ENCODE results near the gene SYT3. TPM values are rescaled to one million over a fixed set of nuclear protein-coding genes. Genes with fewer than 3 reads are reported as not detected.

SYT3 gene, protein sequence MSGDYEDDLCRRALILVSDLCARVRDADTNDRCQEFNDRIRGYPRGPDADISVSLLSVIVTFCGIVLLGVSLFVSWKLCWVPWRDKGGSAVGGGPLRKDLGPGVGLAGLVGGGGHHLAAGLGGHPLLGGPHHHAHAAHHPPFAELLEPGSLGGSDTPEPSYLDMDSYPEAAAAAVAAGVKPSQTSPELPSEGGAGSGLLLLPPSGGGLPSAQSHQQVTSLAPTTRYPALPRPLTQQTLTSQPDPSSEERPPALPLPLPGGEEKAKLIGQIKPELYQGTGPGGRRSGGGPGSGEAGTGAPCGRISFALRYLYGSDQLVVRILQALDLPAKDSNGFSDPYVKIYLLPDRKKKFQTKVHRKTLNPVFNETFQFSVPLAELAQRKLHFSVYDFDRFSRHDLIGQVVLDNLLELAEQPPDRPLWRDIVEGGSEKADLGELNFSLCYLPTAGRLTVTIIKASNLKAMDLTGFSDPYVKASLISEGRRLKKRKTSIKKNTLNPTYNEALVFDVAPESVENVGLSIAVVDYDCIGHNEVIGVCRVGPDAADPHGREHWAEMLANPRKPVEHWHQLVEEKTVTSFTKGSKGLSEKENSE
- not detected in 2 replicates for total RNA-seq (2016; rRNA removed; fragmentation: Illumina TruSeq; extraction: Trizol)
- total RNA-seq (2016; cell fraction: cytosol; rRNA removed; fragmentation: Illumina TruSeq; extraction: Trizol; ENCODE audit: low read depth): not detected in 2 replicates
- total RNA-seq (2016; cell fraction: insoluble cytoplasmic fraction; rRNA removed; fragmentation: Illumina TruSeq; extraction: Trizol): not detected in 2 replicates
- not detected in 2 replicates for total RNA-seq (2016; cell fraction: membrane; rRNA removed; fragmentation: Illumina TruSeq; extraction: Trizol)
- total RNA-seq (2016; cell fraction: nucleus; rRNA removed; fragmentation: Illumina TruSeq; extraction: Trizol): not detected in 2 replicates
- not detected in 2 replicates for polyA plus RNA-seq (2011; rRNA removed)
- not detected in 2 replicates for polyA plus RNA-seq (2011; cell fraction: cytosol; rRNA removed)
- polyA plus RNA-seq (2011; cell fraction: nucleus; rRNA removed): not detected in 2 replicates
- not detected in 2 replicates for polyA plus RNA-seq (2012)
- polyA plus RNA-seq (2016; cell fraction: cytosol; fragmentation: Illumina TruSeq; extraction: Trizol; ENCODE audit: low read depth): not detected in 2 replicates
- not detected in 2 replicates for polyA plus RNA-seq (2016; cell fraction: insoluble cytoplasmic fraction; fragmentation: Illumina TruSeq; extraction: Trizol; ENCODE audit: low read depth)
- not detected in 2 replicates for polyA plus RNA-seq (2016; cell fraction: membrane; fragmentation: Illumina TruSeq; extraction: Trizol; ENCODE audit: low read depth)
- polyA plus RNA-seq (2016; cell fraction: nucleus; fragmentation: Illumina TruSeq; extraction: Trizol; ENCODE audit: insufficient read depth, low read depth): not detected in 2 replicates
- polyA minus RNA-seq (2011; rRNA and poly(A)+ RNA removed; ENCODE audit: low replicate concordance): not detected in 2 replicates
- polyA minus RNA-seq (2011; cell fraction: cytosol; rRNA and poly(A)+ RNA removed): not detected in 2 replicates
- polyA minus RNA-seq (2011; cell fraction: nucleus; rRNA and poly(A)+ RNA removed): not detected in 2 replicates
- not detected for Bru-seq, nascent RNA
- not detected for BruChase-seq, experiment 1, labeled RNA remaining after a 6-hour chase
- BruChase-seq, experiment 2, labeled RNA remaining after a 2-hour chase: not detected
- long read RNA-seq, experiment 1: 0 reads
- long read RNA-seq, experiment 2: 0 reads

DNA sequence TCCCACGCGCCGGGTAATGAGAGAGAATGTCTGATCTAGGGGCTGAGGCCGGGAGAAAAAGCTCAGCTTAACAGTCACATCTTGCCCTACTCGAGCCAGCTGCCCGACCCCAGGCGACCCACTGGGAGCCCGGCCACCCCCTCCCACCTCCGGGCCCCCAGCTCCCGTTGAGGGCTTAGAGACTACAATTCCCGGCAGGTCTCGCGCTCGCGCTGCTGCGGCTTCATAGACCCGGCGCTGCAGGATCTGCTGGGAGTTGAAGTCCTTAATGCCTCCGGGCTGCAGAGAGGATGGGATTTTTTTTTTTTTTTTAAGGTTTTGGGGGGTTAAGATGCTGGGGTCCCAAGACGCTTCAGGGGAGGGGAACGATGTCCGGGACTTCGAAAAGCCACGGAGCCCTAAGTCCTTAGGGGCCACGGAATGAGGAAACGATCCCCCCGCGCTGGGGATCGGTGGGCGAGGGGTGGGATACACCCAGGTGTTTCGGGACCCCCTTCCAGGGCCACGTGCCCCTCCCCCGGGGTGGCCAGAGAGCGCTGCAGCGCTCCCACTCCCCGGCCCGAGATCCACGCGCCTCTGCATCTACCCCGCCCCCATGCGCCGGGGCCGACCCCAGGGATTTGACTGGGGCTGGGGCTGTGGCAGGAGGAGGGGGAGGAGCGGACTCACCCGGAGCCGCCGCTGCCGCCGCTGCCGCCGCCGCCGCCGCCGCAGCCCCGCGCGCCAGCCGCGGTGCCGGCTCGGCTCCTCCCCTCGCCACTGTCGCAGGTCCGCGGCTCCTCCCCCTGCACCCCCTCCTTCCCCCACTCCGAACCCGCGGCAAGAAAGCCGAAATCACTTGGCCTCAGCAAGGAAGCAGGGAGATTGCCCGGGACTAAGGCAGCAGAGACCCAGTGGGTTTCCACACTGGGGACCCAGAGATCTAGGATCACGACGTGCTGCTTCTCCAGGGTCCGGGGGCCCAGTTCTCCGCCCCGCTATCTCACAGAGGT is at the start of gene SYT3:
Gene SYT3 (minus strand): TSS at position 761 of the 992 bp plus-strand sequence. CDS start 2,470 bp downstream, outside the sequence.
- FAIRE-seq (no peak), ATAC-seq (no peak), DNase-seq (ENCODE audit: low spot score) (no peak)
- peaks cover 2% of the 10 kb centered on the region for H3K9me3 ChIP-seq (ENCODE audit: low read length)
- in situ Hi-C loops (cut with HindIII; ENCODE audit: extremely low pct_ligation_motif_present, low pct_unique_long_range_greater_than_20kb) (no loop called here), intact Hi-C loops (cut with micrococcal nuclease; ENCODE audit: unreplicated experiment) (no loop called here)
- ChIA-PET CTCF (ENCODE audit: low intra/inter-chr PET ratio, low total read pairs) (no interaction called here), POLR2A (no interaction called here)
- H3K4me1 ChIP-seq (ENCODE audit: insufficient read depth, low read length): no peaks in the 10 kb centered on the region; the same call in 1 of the 2 replicates
- H3K27me3 ChIP-seq (ENCODE audit: control insufficient read depth in 1 of 2, insufficient read depth in 2 of 2, low read length in 2 of 2): peaks cover 7 to 36% of the 10 kb centered on the region in 2 experiments
- BruUV-seq (replicated peaks): no TSS peak
- no peak within 1 kb of the TSS for H3K27ac ChIP-seq (ENCODE audit: extremely low read length, insufficient read depth, low read length)
- H3K4me3 ChIP-seq (replicated peaks in 1 of 3; ENCODE audit: insufficient read depth in 1 of 3, low read depth in 2 of 3, low read length in 3 of 3): no peak within 1 kb of the TSS
- WGBS (ENCODE audit: low lambda C conversion rate): 29% methylated on average over 35 of the region's 76 CpGs
- H3K9ac ChIP-seq (ENCODE audit: insufficient read depth, low read depth, low read length): no peak within 1 kb of the TSS
- no peaks in the 10 kb centered on the region for H3K79me2 ChIP-seq (ENCODE audit: insufficient read depth, low read length)
- no peak within 1 kb of the TSS for H2AFZ ChIP-seq (ENCODE audit: low read length)
- H3K4me2 ChIP-seq (ENCODE audit: low read depth, low read length): no peak within 1 kb of the TSS
- no peaks in the 10 kb centered on the region for H3K36me3 ChIP-seq (replicated peaks in 1 of 2; ENCODE audit: control insufficient read depth in 1 of 2, insufficient read depth in 2 of 2, low read length in 2 of 2)
- H4K20me1 ChIP-seq (ENCODE audit: insufficient read depth, low read length): no peaks in the 10 kb centered on the region
- TF ChIP-seq MAZ (IDR thresholded peaks at IDR 0.05; ENCODE audit: borderline replicate concordance, low read depth, low read length) (no peak), MAZ (CRISPR knock-in tag; IDR thresholded peaks at IDR 0.05; ENCODE audit: low read depth) (no peak), ZFP36 (IDR thresholded peaks at IDR 0.05; ENCODE audit: borderline replicate concordance, low read depth, low read length, partially characterized antibody) (no peak), SP1 (IDR thresholded peaks at IDR 0.05) (no peak), SP1 (CRISPR knock-in tag; IDR thresholded peaks at IDR 0.05) (no peak), HCFC1 (IDR thresholded peaks at IDR 0.05; ENCODE audit: low read depth, low read length) (peak; percentile 25; the same call in 1 of the 2 replicates), ZNF781 (CRISPR knock-in tag; IDR thresholded peaks at IDR 0.05; ENCODE audit: borderline replicate concordance, not compliant biosample characterization) (no peak), ZNF790 (CRISPR knock-in tag; IDR thresholded peaks at IDR 0.05; ENCODE audit: borderline replicate concordance) (no peak), ZNF17 (CRISPR knock-in tag; IDR thresholded peaks at IDR 0.05) (no peak), SNAPC2 (CRISPR knock-in tag; IDR thresholded peaks at IDR 0.05) (no peak)
- TF ChIP-seq, protein P1, sequence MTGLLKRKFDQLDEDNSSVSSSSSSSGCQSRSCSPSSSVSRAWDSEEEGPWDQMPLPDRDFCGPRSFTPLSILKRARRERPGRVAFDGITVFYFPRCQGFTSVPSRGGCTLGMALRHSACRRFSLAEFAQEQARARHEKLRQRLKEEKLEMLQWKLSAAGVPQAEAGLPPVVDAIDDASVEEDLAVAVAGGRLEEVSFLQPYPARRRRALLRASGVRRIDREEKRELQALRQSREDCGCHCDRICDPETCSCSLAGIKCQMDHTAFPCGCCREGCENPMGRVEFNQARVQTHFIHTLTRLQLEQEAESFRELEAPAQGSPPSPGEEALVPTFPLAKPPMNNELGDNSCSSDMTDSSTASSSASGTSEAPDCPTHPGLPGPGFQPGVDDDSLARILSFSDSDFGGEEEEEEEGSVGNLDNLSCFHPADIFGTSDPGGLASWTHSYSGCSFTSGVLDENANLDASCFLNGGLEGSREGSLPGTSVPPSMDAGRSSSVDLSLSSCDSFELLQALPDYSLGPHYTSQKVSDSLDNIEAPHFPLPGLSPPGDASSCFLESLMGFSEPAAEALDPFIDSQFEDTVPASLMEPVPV (CRISPR knock-in tag; IDR thresholded peaks at IDR 0.05): no peak
- TF ChIP-seq, protein P2, sequence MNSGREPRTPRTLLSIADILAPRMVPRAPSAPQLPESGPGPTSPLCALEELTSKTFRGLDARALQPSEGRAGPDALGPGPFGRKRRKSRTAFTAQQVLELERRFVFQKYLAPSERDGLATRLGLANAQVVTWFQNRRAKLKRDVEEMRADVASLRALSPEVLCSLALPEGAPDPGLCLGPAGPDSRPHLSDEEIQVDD (CRISPR knock-in tag; IDR thresholded peaks at IDR 0.05; ENCODE audit: borderline replicate concordance): no peak
- TF ChIP-seq, protein P3, sequence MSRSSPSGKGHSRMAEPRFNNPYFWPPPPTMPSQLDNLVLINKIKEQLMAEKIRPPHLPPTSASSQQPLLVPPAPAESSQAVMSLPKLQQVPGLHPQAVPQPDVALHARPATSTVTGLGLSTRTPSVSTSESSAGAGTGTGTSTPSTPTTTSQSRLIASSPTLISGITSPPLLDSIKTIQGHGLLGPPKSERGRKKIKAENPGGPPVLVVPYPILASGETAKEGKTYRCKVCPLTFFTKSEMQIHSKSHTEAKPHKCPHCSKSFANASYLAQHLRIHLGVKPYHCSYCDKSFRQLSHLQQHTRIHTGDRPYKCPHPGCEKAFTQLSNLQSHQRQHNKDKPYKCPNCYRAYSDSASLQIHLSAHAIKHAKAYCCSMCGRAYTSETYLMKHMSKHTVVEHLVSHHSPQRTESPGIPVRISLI (CRISPR knock-in tag; IDR thresholded peaks at IDR 0.05; ENCODE audit: borderline replicate concordance): no peak

Data from HepG2 (cell line).